ENCODE results near the gene PLA2G2A.

DNA sequence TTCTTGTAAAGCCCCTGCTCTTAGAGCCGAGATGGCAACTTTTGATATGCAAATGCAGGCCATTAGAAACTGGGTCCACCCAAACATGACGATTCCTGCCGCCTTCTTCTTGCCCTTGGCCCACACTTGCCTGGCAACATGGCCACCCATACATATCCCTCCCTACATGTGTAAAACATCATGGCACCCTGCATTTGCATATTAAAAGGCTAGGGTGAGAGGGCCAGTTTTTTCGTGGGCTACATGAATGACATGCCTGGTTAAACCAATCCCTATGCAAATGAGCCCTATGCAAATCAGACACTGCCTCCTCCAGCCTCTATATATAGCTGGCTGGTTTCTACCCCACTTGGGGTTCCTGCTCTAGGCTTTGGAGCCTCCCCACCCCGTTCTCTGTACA is 18.8 kb downstream of the PLA2G2A start:
- TF ChIP-seq, protein P1, sequence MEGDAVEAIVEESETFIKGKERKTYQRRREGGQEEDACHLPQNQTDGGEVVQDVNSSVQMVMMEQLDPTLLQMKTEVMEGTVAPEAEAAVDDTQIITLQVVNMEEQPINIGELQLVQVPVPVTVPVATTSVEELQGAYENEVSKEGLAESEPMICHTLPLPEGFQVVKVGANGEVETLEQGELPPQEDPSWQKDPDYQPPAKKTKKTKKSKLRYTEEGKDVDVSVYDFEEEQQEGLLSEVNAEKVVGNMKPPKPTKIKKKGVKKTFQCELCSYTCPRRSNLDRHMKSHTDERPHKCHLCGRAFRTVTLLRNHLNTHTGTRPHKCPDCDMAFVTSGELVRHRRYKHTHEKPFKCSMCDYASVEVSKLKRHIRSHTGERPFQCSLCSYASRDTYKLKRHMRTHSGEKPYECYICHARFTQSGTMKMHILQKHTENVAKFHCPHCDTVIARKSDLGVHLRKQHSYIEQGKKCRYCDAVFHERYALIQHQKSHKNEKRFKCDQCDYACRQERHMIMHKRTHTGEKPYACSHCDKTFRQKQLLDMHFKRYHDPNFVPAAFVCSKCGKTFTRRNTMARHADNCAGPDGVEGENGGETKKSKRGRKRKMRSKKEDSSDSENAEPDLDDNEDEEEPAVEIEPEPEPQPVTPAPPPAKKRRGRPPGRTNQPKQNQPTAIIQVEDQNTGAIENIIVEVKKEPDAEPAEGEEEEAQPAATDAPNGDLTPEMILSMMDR (IDR thresholded peaks at IDR 0.05): no peak
- TF ChIP-seq POLR2A (IDR thresholded peaks at IDR 0.05) (no peak), EP300 (IDR thresholded peaks at IDR 0.05) (no peak)
